GM04504 (cell line): Measurements from ENCODE around the gene RAB11FIP2.
A peak's percentile ranks its signal among the peaks of the same experiment; 100 is the strongest.

Experiments
- DNase-seq: peaks from one replicate; pipeline ENCODE4 v3.0.0-alpha.2; 2012; ENCODE audit warnings: low read depth

The RAB11FIP2 gene

GRCh38 chr10:117980755-117981702 is 65.7 kb downstream of the RAB11FIP2 start:
- DNase-seq = no peak

- peak; percentile 52 for DNase-seq
Observed at GRCh38 chr10:117980216-117980615, 66.5 kb downstream of the RAB11FIP2 start.

- DNase-seq = no peak
Observed at GRCh38 chr10:117972168-117972837, 74.4 kb downstream of the RAB11FIP2 start.

GRCh38 chr10:117970962-117971361 is 75.8 kb downstream of the RAB11FIP2 start:
- no peak for DNase-seq

GRCh38 chr10:117969592-117969991 is 77.1 kb downstream of the RAB11FIP2 start:
- no peak for DNase-seq

- DNase-seq = no peak
Observed at GRCh38 chr10:117968354-117969182, 78.2 kb downstream of the RAB11FIP2 start.

- no peak for DNase-seq
Observed at GRCh38 chr10:117967149-117967650, 79.5 kb downstream of the RAB11FIP2 start.

- no peak for DNase-seq
Observed at GRCh38 chr10:117965984-117966383, 80.8 kb downstream of the RAB11FIP2 start.

- DNase-seq = no peak
Observed at GRCh38 chr10:117964536-117964935, 82.2 kb downstream of the RAB11FIP2 start.

- no peak for DNase-seq
Observed at GRCh38 chr10:117960345-117960935, 86.3 kb downstream of the RAB11FIP2 start.

- no peak for DNase-seq
Observed at GRCh38 chr10:117956972-117957371, 89.8 kb downstream of the RAB11FIP2 start.

- DNase-seq = no peak
Observed at GRCh38 chr10:117955176-117955575, 91.6 kb downstream of the RAB11FIP2 start.
